Hippocampal formation (tissue), 2 donors: ENCODE data around the gene CYP4V2.
"Not testable (repeated sequence)": the region's sequence is repeated elsewhere in the genome, so short reads cannot be mapped to it uniquely, and the experiment has no call there.

Source experiments
- DNase-seq, 2 donors: peaks; one replicate each; lab custom pipeline; 2025; lab: John Stamatoyannopoulos, UW

CYP4V2 gene

DNA sequence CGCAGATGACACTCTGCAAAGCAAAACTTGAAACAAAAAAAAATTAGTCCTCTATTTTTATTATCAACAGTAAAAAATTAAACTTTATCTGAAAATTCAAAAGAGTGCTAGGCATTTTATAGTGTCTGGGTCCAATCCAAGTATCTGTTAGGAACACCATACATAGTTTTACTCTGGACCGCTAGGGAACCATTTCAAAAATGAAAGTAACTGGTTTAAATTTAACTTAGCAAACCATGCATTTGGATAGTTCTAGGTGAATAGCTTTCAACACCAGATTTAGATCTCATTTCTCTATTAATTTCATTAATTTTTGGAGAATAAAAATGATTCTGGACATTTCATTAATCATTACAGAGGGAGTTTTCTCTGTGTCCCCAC is 37.1 kb downstream of the CYP4V2 start:
- DNase-seq: no peak

DNA sequence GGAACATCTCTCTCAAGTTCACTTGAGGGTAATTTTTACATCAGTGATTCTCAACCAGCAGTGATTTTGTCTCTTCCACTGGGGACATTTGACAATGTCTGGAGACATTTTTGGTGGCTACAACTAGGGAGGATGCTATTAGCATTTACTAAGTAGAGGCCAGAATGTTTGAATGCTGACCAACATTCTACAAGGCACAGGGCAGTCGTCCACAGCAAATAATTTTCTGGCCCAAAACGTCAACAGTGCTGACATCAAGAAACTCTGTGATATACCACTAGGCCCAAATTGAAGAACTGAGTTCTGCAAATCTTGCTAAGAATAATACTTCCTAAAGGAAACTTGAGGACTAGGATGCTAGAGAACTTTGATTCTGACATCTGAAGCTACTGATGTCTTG is 43.0 kb downstream of the CYP4V2 start:
- DNase-seq: no peak

DNA sequence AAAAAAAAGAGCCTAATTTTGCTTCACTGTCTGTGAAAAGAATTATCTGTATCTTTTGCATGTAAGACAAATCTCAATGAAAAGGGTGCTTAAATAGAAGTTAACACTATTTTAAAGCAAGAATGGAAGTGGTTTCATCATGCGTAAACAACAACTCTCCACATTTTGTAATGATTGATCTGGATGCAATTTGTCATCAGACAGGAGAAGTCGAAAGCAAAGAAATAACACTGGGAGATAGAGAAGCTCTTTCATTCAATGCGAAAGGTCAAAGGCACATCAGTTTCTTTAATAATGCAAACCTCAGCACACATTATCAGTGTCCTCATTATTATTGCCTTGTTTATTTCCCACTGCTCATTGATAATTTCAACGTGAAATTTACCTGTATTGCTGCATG is 44.8 kb downstream of the CYP4V2 start:
- DNase-seq: no peak

DNA sequence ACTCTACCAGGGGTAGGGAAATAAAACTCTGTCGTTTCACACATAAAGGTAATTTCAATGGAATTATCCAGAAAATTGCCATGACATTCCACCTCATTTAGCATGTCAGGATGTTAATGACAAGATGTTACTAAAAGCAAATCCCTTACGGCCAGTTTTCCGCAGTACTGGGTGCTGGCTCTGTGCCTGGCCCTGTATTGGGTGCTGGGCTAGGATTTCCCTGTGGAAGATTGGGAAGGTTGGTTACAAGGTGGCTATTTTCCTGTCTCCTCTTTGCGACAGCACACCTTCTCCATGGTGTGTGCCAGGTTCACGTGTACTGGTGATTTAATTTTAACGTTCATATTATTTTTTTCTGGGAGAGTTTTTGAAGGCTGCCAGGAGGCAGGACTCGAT is 49.1 kb downstream of the CYP4V2 start:
- no peak for DNase-seq

DNA sequence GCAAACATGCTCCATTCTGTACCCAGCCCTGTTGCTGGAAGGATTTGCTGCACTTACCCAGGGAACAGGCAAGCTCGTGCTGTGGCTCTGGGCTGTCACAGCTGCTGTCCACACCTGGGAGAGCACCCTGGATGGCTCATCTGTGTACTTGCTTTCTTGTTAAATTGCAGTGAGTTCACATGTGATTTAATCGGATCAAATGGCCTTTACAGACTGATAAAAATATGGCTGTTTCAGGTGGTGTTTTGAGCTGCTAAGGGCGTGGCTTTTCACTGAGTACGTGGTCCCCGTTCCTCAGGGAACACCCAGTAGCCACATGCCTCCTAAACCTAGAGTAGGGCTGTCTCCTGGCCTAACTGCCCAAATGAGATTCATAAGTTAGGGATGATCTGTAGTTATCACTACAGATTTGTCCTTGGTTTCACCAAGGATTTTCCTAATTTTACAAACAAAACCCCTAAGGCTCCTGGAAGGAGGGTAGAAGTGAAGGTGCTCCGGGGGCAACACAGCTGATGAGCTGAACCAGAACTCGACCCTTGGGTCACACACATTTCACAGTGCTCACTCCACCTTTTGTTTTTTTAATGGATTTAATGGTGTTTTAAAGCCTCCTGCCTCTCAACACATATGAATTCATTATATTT is 49.6 kb downstream of the CYP4V2 start:
- DNase-seq: no peak

DNA sequence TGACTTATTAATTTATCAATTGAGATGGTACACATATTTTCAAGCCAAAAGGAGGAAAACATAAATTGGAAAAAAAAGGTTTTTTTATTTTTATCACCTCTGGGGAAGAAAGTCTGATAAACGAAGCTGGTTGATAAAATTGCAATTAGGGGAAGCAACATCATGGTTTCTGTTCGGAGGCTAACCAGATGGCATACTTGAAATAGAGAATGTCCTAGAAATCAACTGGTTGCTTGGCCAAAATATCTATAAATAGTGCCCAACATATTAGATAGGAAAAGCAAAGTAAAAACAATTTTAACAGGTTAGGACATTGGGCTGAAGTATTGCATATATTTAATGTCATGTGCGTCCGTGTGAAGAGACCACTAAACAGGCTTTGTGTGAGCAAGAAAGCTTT is 50.2 kb downstream of the CYP4V2 start:
- DNase-seq: no peak

DNA sequence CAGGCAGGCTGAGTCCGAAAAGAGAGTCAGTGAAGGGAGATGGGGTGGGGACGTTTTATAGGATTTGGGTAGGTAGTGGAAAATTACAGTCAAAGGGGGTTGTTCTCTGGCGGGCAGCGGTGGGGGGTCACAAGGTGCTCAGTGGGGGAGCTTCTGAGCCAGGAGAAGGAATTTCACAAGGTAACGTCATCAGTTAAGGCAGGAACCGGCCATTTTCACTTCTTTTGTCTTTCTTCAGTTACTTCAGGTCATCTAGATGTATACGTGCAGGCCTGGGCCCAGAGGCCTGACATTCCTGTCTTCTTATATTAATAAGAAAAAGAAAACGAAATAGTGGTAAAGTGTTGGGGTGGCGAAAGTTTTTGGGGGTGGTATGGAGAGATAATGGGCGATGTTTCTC is 50.7 kb downstream of the CYP4V2 start:
- not testable (repeated sequence) for DNase-seq

DNA sequence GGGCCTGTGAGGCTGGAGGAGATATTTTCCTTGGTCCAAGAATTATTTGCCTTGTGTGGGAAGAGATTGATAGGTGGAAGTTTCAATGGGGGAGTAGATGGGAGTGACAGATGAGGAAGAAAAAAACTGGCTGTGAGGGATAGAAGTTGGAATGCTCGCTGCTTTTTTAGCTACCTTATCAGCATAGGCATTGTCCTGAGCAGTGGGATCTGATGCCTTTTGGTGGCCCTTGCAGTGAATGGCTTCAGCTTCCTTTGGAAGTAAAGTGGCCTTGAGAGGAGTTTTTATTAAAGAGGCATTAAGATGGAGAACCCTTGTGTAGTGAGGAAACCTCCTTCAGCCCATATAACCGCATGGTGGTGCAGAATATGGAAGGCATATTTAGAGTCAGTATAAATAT is 52.0 kb downstream of the CYP4V2 start:
- DNase-seq: no peak

DNA sequence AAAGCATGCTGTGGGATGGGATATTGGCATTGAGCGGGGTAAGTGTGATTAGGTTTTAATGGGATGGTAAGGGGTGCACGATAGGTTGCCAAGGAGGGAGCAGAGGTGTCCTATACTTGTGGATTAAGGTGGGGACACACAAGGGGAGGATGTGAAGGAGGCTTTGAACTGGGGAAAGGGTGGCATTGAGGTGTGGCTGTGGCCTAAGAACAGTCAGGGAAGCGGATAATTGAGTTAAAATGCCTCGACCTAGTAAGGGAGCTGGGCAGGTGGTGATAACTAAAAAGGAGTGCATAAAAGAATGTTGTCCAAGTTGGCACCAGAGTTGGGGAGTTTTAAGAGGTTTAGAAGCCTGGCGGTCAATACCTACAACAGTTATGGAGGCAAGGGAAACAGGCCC is 53.5 kb downstream of the CYP4V2 start:
- DNase-seq: no peak

DNA sequence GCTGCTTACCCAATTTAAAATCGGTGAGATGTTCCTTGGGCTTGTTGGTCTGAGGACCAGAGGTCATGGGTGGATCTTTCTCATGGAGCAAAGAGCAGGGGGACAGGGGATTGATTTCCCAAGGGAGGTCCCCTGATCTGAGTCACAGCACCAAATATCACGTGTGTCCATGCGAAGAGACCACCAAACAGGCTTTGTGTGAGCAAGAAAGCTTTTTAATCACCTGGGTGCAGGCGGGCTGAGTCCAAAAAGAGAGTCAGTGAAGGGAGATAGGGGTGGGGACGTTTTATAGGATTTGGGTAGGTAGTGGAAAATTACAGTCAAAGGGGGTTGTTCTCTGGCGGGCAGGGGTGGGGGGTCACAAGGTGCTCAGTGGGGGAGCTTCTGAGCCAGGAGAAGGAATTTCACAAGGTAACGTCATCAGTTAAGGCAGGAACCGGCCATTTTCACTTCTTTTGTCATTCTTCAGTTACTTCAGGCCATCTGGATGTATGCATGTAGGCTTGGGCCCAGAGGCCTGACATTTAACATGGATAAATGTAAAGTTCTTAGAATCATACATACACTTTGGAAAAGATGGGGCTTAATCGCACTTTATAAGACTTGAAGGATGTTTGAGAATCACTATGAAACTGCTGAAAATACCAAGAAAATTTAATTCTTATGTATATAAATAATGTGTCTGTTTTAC is 55.8 kb downstream of the CYP4V2 start:
- DNase-seq: not testable (repeated sequence)

DNA sequence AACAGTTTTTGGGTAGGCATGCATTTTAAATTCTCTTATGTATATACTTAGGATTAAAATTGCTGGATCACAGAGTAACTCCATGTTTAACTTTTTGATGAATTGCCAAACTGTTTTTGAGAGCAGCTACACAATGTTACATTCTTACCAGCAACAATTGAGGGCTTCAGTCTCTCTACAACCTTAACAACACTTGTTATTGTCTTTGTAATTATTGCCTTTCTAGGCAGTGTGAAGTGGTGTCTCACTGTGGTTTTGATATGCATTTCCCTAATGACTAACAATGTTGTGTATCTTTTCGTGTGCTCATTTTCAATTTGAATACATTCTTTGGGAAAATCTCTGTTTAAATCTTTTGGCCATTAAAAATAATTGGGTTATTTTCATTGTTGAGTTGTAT is 57.3 kb downstream of the CYP4V2 start:
- no peak for DNase-seq

DNA sequence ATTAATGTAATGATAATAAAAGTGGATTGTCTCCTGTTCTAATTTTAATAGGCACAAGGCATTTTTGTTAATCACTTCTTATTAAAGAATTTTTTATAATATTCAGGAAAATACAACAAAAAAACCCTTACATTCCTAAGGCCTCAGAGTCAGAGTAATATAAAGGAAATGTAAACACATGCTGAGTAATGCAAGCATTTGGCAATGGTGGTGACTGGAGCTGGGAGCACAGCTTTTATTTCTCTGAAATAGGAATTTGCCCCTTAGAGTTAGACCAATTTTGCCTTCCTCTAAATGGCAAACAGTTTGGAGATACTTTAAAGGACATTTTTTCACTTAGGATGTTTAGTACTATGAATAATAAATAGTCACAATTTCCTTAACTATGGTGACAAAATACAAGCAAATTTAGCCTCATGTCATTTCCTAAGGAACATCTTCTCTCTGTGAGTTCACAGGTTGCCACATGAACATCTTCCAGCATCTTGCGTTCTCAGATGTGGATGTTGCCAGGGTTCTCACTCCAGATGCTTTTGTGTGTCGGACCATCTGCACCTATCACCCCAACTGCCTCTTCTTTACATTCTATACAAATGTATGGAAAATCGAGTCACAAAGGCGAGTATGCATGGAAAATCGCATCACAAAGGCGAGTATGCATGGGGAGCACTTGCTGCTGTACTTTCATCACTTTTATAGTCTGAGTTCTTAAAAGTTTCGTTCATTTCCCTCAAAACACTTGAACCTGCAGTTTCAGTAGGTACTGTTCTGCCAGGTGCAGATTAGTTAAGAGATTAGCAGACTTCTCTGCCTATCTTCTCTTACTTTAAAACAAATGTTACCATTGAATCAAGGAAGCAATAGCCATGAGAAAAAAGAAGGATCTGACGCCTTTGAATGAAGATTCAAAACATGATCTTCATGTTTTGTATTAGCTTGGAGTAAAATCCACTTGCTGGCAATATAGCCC is 58.7 kb downstream of the CYP4V2 start:
- DNase-seq: no peak

DNA sequence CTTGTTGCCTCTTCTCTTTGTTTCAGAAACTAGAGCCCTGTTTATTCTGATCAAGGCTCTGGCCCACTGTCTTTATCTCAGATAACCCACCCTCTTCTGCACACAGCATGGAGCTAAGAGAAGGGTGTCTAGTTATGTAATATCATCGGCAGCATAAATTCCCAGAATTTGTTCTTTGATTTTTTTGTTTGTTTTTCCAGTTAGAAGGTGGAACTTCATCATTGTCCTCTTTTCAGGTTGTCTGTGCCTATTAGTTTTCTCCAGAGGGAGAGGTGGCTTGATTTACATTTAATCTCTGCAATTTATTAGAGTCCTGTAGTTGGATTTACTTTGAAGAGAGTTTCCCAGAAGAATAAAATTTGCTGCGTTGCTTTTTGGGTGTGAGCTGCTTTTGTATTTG is 59.4 kb downstream of the CYP4V2 start:
- no peak for DNase-seq

DNA sequence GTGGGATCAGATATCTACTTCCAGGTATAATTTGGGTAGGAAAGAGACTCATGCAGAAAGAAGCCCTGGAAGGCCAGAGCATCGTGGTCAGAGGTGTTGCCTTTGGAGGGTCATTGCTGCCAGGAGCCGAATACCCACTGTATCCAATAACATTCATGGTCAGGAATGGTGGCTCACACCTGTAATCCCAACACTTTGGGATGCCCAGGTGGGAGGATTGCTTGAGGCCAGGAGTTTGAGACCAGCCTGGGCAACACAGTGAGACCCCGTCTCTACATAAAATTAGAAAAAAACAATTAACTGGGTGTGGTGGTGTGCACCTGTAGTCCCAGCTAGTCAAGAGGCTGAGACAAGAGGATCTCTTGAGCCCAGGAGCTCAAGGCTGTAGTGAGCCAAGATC is 63.8 kb downstream of the CYP4V2 start:
- DNase-seq: no peak

DNA sequence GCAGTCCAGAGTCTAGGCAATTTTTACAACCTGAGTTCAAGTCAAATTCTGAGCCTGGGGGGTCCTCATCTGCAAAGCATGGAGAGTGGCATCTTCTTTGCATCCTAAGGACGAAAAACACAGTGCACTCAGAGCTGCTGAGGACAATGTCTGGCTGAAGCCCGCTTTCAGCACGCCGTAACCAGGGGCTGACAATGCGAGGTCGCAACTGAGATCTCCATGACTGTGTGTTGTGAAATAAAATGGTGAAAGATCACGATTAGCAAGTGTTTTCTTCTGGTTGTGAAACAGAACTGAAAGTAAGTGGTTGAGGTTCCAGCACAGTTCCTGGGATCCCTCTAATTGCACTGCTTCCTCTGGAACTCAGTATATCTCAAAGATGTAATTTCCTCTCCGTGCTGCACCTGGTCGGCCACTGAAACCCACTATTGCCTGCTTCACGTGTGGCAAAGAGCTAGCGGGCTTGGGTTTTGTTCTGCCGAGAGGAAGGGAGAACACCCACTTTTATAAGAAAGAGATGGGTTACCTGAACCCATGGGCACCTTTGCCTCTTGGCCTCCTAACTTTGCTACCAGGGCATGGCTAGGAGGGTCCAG is 66.9 kb downstream of the CYP4V2 start:
- no peak for DNase-seq

DNA sequence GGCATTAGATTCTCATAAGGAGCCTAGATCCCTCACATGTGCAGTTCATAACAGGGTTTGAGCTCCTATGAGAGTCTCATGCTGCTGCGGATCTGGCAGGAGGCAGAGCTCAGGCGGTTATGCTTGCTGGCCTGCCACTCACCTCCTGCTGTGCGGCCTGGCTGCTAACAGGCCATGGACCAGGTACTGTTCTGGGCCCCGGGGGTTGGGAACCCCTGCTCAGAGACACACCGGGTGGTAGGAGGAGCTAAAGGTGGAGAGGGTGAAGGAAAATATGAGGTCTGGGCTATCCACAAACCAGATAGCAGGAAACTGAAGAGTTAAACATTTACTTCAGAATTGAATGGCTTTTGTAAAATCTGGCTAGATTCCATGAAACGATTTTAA is 68.7 kb downstream of the CYP4V2 start:
- no peak for DNase-seq
